ENCODE measurements around the gene AKT3.

DNA sequence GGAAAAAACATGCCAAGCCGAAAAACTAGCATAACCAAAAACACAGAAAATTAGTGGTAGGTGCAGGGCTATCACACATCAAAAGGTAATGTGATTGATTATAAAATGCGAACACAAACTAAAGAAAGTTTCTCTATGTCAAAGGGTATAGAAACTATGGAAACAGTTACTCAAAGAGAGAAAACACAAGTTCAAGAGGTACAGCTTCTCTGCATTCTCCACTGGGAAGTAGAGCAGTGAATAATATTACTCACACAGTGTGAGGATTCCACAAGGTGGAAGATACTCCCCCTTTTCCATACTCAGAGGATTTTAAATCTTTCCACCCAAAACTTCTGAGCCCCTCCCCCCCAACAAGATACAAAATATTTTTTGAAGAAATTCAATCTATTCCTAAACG lies 18.6 kb downstream of the AKT3 start:
- no peak for TF ChIP-seq POLR2AphosphoS5 (IDR thresholded peaks at IDR 0.05; ENCODE audit: low read depth, low read length)
- TF ChIP-seq SIN3A (IDR thresholded peaks at IDR 0.05; ENCODE audit: borderline replicate concordance, insufficient read depth, low read length), result no peak
- TF ChIP-seq, protein P1, sequence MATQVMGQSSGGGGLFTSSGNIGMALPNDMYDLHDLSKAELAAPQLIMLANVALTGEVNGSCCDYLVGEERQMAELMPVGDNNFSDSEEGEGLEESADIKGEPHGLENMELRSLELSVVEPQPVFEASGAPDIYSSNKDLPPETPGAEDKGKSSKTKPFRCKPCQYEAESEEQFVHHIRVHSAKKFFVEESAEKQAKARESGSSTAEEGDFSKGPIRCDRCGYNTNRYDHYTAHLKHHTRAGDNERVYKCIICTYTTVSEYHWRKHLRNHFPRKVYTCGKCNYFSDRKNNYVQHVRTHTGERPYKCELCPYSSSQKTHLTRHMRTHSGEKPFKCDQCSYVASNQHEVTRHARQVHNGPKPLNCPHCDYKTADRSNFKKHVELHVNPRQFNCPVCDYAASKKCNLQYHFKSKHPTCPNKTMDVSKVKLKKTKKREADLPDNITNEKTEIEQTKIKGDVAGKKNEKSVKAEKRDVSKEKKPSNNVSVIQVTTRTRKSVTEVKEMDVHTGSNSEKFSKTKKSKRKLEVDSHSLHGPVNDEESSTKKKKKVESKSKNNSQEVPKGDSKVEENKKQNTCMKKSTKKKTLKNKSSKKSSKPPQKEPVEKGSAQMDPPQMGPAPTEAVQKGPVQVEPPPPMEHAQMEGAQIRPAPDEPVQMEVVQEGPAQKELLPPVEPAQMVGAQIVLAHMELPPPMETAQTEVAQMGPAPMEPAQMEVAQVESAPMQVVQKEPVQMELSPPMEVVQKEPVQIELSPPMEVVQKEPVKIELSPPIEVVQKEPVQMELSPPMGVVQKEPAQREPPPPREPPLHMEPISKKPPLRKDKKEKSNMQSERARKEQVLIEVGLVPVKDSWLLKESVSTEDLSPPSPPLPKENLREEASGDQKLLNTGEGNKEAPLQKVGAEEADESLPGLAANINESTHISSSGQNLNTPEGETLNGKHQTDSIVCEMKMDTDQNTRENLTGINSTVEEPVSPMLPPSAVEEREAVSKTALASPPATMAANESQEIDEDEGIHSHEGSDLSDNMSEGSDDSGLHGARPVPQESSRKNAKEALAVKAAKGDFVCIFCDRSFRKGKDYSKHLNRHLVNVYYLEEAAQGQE (IDR thresholded peaks at IDR 0.05; ENCODE audit: insufficient read depth in 1 of 2, low read depth in 2 of 2, low read length in 2 of 2), result no peak
- no peak for TF ChIP-seq FOXP2 (optimal IDR thresholded peaks at IDR 0.05; ENCODE audit: borderline replicate concordance, extremely low read depth, extremely low read length, insufficient read depth)
